ENCODE data around the gene ACY1. TPM values are rescaled to one million over a fixed set of nuclear protein-coding genes. Genes with fewer than 3 reads are reported as not detected.

ACY1 gene
- total and polyA plus RNA-seq, 2 of the 13 experiments (the other 11 are each of a cell fraction or from before 2014, with no cell fraction given): 113 to 162 TPM

DNA sequence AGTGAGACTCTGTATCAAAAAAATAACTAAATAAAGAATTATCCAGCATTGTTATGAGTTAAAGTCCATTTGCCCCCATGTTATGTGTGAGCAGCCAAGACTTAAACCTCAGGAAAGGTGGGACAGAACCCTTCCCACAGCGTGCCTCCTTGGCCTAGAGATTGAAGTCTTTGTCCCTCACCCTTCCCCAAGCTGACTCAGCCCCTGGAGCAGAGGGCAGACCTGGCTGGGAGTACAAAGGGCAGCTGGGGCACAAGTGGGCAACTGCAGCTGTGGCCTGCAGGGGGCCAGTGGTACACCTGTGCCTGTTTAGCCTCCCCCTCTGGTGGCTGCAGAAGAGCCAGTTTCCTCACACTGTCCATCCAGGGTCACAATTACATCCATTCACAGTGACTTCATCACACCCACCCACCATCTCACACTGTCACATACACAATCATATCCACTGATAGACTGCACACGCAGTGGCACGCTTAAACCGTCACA, 940 bp upstream of the ACY1 start (continued):
- TF ChIP-seq, protein P1, sequence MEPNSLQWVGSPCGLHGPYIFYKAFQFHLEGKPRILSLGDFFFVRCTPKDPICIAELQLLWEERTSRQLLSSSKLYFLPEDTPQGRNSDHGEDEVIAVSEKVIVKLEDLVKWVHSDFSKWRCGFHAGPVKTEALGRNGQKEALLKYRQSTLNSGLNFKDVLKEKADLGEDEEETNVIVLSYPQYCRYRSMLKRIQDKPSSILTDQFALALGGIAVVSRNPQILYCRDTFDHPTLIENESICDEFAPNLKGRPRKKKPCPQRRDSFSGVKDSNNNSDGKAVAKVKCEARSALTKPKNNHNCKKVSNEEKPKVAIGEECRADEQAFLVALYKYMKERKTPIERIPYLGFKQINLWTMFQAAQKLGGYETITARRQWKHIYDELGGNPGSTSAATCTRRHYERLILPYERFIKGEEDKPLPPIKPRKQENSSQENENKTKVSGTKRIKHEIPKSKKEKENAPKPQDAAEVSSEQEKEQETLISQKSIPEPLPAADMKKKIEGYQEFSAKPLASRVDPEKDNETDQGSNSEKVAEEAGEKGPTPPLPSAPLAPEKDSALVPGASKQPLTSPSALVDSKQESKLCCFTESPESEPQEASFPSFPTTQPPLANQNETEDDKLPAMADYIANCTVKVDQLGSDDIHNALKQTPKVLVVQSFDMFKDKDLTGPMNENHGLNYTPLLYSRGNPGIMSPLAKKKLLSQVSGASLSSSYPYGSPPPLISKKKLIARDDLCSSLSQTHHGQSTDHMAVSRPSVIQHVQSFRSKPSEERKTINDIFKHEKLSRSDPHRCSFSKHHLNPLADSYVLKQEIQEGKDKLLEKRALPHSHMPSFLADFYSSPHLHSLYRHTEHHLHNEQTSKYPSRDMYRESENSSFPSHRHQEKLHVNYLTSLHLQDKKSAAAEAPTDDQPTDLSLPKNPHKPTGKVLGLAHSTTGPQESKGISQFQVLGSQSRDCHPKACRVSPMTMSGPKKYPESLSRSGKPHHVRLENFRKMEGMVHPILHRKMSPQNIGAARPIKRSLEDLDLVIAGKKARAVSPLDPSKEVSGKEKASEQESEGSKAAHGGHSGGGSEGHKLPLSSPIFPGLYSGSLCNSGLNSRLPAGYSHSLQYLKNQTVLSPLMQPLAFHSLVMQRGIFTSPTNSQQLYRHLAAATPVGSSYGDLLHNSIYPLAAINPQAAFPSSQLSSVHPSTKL (CRISPR knock-in tag; IDR thresholded peaks at IDR 0.05): peak; percentile 68
- 0 out of 2 replicates have a peak, but pooled peaks have one; percentile 51 for TF ChIP-seq ZNF552 (CRISPR knock-in tag; IDR thresholded peaks at IDR 0.05; ENCODE audit: borderline replicate concordance)
- TF ChIP-seq, protein P2, sequence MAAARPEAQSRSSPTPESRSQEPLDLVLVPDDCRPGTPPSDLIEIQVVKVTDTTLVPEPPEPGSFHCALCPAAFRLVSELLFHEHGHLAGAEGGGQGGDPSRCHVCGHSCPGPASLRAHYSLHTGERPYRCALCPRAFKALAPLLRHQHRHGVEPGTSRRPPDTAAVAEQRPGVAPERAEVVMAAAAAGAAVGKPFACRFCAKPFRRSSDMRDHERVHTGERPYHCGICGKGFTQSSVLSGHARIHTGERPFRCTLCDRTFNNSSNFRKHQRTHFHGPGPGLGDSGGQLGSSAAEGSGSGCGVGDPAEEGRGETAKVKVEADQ (CRISPR knock-in tag; IDR thresholded peaks at IDR 0.05; ENCODE audit: borderline replicate concordance): no peak
- TF ChIP-seq, protein P3, sequence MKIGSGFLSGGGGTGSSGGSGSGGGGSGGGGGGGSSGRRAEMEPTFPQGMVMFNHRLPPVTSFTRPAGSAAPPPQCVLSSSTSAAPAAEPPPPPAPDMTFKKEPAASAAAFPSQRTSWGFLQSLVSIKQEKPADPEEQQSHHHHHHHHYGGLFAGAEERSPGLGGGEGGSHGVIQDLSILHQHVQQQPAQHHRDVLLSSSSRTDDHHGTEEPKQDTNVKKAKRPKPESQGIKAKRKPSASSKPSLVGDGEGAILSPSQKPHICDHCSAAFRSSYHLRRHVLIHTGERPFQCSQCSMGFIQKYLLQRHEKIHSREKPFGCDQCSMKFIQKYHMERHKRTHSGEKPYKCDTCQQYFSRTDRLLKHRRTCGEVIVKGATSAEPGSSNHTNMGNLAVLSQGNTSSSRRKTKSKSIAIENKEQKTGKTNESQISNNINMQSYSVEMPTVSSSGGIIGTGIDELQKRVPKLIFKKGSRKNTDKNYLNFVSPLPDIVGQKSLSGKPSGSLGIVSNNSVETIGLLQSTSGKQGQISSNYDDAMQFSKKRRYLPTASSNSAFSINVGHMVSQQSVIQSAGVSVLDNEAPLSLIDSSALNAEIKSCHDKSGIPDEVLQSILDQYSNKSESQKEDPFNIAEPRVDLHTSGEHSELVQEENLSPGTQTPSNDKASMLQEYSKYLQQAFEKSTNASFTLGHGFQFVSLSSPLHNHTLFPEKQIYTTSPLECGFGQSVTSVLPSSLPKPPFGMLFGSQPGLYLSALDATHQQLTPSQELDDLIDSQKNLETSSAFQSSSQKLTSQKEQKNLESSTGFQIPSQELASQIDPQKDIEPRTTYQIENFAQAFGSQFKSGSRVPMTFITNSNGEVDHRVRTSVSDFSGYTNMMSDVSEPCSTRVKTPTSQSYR (CRISPR knock-in tag; IDR thresholded peaks at IDR 0.05; ENCODE audit: borderline replicate concordance): peak; percentile 72; the same call in 1 of the 2 replicates
- TF ChIP-seq HNRNPLL (IDR thresholded peaks at IDR 0.05; ENCODE audit: low read depth, low read length, poor library complexity, severe bottlenecking): no peak
- peak; percentile 97 for TF ChIP-seq XRCC5 (optimal IDR thresholded peaks at IDR 0.05; ENCODE audit: low read length)
- TF ChIP-seq BRCA1 (CRISPR knock-in tag; IDR thresholded peaks at IDR 0.05): no peak
- TF ChIP-seq KLF11 (CRISPR knock-in tag; IDR thresholded peaks at IDR 0.05): peak; percentile 56; the same call in 1 of the 2 replicates
- TF ChIP-seq, protein P4, sequence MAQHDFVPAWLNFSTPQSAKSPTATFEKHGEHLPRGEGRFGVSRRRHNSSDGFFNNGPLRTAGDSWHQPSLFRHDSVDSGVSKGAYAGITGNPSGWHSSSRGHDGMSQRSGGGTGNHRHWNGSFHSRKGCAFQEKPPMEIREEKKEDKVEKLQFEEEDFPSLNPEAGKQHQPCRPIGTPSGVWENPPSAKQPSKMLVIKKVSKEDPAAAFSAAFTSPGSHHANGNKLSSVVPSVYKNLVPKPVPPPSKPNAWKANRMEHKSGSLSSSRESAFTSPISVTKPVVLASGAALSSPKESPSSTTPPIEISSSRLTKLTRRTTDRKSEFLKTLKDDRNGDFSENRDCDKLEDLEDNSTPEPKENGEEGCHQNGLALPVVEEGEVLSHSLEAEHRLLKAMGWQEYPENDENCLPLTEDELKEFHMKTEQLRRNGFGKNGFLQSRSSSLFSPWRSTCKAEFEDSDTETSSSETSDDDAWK (CRISPR knock-in tag; IDR thresholded peaks at IDR 0.05): no peak
- TF ChIP-seq HNRNPL (IDR thresholded peaks at IDR 0.05; ENCODE audit: low read depth, low read length): peak; percentile 96
- TF ChIP-seq HHEX (CRISPR knock-in tag; IDR thresholded peaks at IDR 0.05): 0 out of 2 replicates have a peak, but pooled peaks have one; percentile 33
- no peak for TF ChIP-seq PRPF4 (IDR thresholded peaks at IDR 0.05; ENCODE audit: low read depth, low read length, poor library complexity, severe bottlenecking)
- no peak for TF ChIP-seq ZNF773 (CRISPR knock-in tag; IDR thresholded peaks at IDR 0.05; ENCODE audit: borderline replicate concordance)
- TF ChIP-seq, protein P5, sequence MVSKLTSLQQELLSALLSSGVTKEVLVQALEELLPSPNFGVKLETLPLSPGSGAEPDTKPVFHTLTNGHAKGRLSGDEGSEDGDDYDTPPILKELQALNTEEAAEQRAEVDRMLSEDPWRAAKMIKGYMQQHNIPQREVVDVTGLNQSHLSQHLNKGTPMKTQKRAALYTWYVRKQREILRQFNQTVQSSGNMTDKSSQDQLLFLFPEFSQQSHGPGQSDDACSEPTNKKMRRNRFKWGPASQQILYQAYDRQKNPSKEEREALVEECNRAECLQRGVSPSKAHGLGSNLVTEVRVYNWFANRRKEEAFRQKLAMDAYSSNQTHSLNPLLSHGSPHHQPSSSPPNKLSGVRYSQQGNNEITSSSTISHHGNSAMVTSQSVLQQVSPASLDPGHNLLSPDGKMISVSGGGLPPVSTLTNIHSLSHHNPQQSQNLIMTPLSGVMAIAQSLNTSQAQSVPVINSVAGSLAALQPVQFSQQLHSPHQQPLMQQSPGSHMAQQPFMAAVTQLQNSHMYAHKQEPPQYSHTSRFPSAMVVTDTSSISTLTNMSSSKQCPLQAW (CRISPR knock-in tag; IDR thresholded peaks at IDR 0.05): no peak
- TF ChIP-seq EZH2 (conservative IDR thresholded peaks at IDR 0.05; ENCODE audit: low read depth, low read length): no peak
- TF ChIP-seq FOXA3 (CRISPR knock-in tag; IDR thresholded peaks at IDR 0.05): peak; percentile 67; the same call in 1 of the 2 replicates
- TF ChIP-seq ZNF780A (CRISPR knock-in tag; IDR thresholded peaks at IDR 0.05): no peak
- no peak for TF ChIP-seq ZNF224 (CRISPR knock-in tag; IDR thresholded peaks at IDR 0.05)
- peak; percentile 58; the same call in 1 of the 2 replicates for TF ChIP-seq MIXL1 (CRISPR knock-in tag; IDR thresholded peaks at IDR 0.05)
- TF ChIP-seq KMT2A (CRISPR knock-in tag; IDR thresholded peaks at IDR 0.05): 0 out of 2 replicates have a peak, but pooled peaks have one; percentile 54

All from HepG2 (cell line).